ENCODE data around the gene C1QTNF8.

- TF ChIP-seq TCF7L2 (IDR thresholded peaks at IDR 0.05; ENCODE audit: low read depth, low read length) (peak; percentile 28; the same call in 1 of the 2 replicates), SIN3A (IDR thresholded peaks at IDR 0.05; ENCODE audit: borderline replicate concordance, insufficient read depth, low read depth, low read length) (no peak), POLR2AphosphoS5 (IDR thresholded peaks at IDR 0.05; ENCODE audit: low read depth, low read length) (no peak)
- TF ChIP-seq, protein P1, sequence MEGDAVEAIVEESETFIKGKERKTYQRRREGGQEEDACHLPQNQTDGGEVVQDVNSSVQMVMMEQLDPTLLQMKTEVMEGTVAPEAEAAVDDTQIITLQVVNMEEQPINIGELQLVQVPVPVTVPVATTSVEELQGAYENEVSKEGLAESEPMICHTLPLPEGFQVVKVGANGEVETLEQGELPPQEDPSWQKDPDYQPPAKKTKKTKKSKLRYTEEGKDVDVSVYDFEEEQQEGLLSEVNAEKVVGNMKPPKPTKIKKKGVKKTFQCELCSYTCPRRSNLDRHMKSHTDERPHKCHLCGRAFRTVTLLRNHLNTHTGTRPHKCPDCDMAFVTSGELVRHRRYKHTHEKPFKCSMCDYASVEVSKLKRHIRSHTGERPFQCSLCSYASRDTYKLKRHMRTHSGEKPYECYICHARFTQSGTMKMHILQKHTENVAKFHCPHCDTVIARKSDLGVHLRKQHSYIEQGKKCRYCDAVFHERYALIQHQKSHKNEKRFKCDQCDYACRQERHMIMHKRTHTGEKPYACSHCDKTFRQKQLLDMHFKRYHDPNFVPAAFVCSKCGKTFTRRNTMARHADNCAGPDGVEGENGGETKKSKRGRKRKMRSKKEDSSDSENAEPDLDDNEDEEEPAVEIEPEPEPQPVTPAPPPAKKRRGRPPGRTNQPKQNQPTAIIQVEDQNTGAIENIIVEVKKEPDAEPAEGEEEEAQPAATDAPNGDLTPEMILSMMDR (IDR thresholded peaks at IDR 0.05), result no peak
Observed at GRCh38 chr16:1088295-1089170, 7.5 kb downstream of the C1QTNF8 start.
